K562 (cell line): ENCODE measurements around the gene CD14. TPM values are rescaled to one million over a fixed set of nuclear protein-coding genes. Genes with fewer than 3 reads are reported as not detected.

Experiments used
- ATAC-seq: fragments of 200-7000 bp; cut with Tn5 transposase; 3 replicates; pipeline ENCODE4 v1.9.1; 2020; ENCODE audit warnings: moderate library complexity
- BruUV-seq: library from RNA; stranded (reverse); fragments of 400-500 nt; replicated peaks from 2 replicates; lab custom pipeline; 2021; lab: Mats Ljungman, UMichigan
- CTCF ChIA-PET: fragments of 300-600 bp; formaldehyde crosslinking; extraction: SDS; loops from one replicate; lab custom pipeline; 2021; ENCODE audit warnings: low intra/inter-chr PET ratio; lab: Yijun Ruan, JAX
- POLR2A ChIA-PET: fragments of 300-600, 350-650 bp; sonication (Branson Sonifier 250); formaldehyde crosslinking; extraction: SDS; loops from one replicate; lab custom pipeline; 2021; ENCODE audit warnings: antibody characterized with exemption, inconsistent platforms; lab: Yijun Ruan, JAX
- DNase-seq, 4 experiments: peaks; one replicate each; pipeline versions ENCODE4 v3.0.0 to v3.0.0-alpha.2; 2011 to 2018; ENCODE audit warnings: low spot score in 3 of 4, mixed read lengths in 3 of 4; ENCODE audit errors: extremely low read depth in 1 of 4
- FAIRE-seq: peaks from 2 replicates; lab custom pipeline; 2011; peaks lifted over from hg19 to GRCh38; lab: Jason Lieb, UNC
- H2AFZ ChIP-seq: 2 replicates; pipeline ENCODE4 v1.6.0; 2011; ENCODE audit warnings: low read depth, low read length, control low read depth, inconsistent platforms
- H3K27ac ChIP-seq: fragments of 200-600 bp; 3 replicates; pipeline ENCODE4 v1.8.0; 2011; ENCODE audit warnings: low read depth, mild to moderate bottlenecking, control low read depth, inconsistent platforms, low read length, moderate library complexity, mixed read lengths; ENCODE audit errors: extremely low read depth
- H3K27me3 ChIP-seq, 2 experiments: fragments of 300-600 bp in 1 of 2; 2 replicates in 1 of 2; 3 replicates in 1 of 2; pipeline versions ENCODE4 v1.6.0 to v1.8.0; 2011; ENCODE audit warnings: inconsistent platforms in 2 of 2, low read length in 2 of 2, mild to moderate bottlenecking in 1 of 2, mixed read lengths in 1 of 2, moderate library complexity in 1 of 2; ENCODE audit not compliant: control insufficient read depth in 2 of 2, insufficient read depth in 2 of 2
- H3K36me3 ChIP-seq: fragments of 300-600 bp; 3 replicates; pipeline ENCODE4 v1.8.0; 2011; ENCODE audit warnings: mild to moderate bottlenecking, low read length, inconsistent platforms; ENCODE audit not compliant: control insufficient read depth, insufficient read depth
- H3K4me1 ChIP-seq, 2 experiments: fragments of 200-600 bp in 1 of 2; replicated peaks in 1 of 2; 2 replicates in 1 of 2; 3 replicates in 1 of 2; pipeline versions ENCODE4 v1.5.1 to v1.8.0; 2011; ENCODE audit warnings: inconsistent platforms in 2 of 2, low read length in 2 of 2, mild to moderate bottlenecking in 1 of 2, mixed read lengths in 1 of 2, moderate library complexity in 1 of 2; ENCODE audit not compliant: control insufficient read depth in 2 of 2, insufficient read depth in 2 of 2
- H3K4me2 ChIP-seq: 2 replicates; pipeline ENCODE4 v1.6.1; 2011; ENCODE audit warnings: low read length, control low read depth, inconsistent platforms, mixed read lengths; ENCODE audit not compliant: insufficient read depth
- H3K4me3 ChIP-seq: fragments of 200-600 bp; sonication (generic), shearing (Covaris generic); 2 replicates; pipeline ENCODE4 v1.5.1; 2016; ENCODE audit warnings: control low read depth, inconsistent platforms
- H3K79me2 ChIP-seq: fragments of 200-600 bp; 3 replicates; pipeline ENCODE4 v1.8.0; 2011; ENCODE audit warnings: low read length, inconsistent platforms; ENCODE audit not compliant: control insufficient read depth, insufficient read depth
- H3K9ac ChIP-seq, 2 experiments: 2 replicates each; pipeline versions ENCODE4 v1.6.0 to v1.6.1; 2011; ENCODE audit warnings: low read depth in 2 of 2, low read length in 2 of 2, control low read depth in 1 of 2, inconsistent platforms in 1 of 2, mild to moderate bottlenecking in 1 of 2, mixed read lengths in 1 of 2; ENCODE audit not compliant: insufficient read depth in 1 of 2
- H3K9me1 ChIP-seq: one replicate; pipeline ENCODE4 v1.6.0; 2011; ENCODE audit warnings: inconsistent platforms, mild to moderate bottlenecking, low read length, moderate library complexity; ENCODE audit not compliant: control insufficient read depth, insufficient read depth
- H3K9me3 ChIP-seq: replicated peaks from 2 replicates; pipeline ENCODE4 v1.5.1; 2011; ENCODE audit warnings: low read depth, low read length, inconsistent platforms; ENCODE audit not compliant: control insufficient read depth, insufficient read depth
- H4K20me1 ChIP-seq: replicated peaks from 2 replicates; pipeline ENCODE4 v1.6.1; 2011; ENCODE audit warnings: low read length, inconsistent platforms, mixed read lengths; ENCODE audit not compliant: control insufficient read depth, insufficient read depth
- ARID1B ChIP-seq: fragments of 450-650 bp; IDR thresholded peaks from 2 replicates; pipeline ENCODE4 v1.6.1; 2016; ENCODE audit warnings: antibody characterized with exemption, mild to moderate bottlenecking, inconsistent platforms
- ATF1 ChIP-seq, 2 experiments: fragments of 450-650 bp in 1 of 2; IDR thresholded peaks; 2 replicates each; pipeline ENCODE4 v1.6.1; 2016; ENCODE audit warnings: missing compliant biosample characterization in 1 of 2, missing genetic modification characterization in 1 of 2
- CEBPG ChIP-seq, 3 experiments: fragments of 200-800 bp in 1 of 3; sonication (Bioruptor generic) in 1 of 3; sonication (generic) in 1 of 3; formaldehyde crosslinking in 1 of 3; IDR thresholded peaks in 2 of 3; conservative IDR thresholded peaks in 1 of 3; 2 replicates each; pipeline versions ENCODE4 v1.6.1 to v1.8.0; 2016 to 2022; ENCODE audit warnings: missing compliant biosample characterization in 2 of 3, missing genetic modification characterization in 2 of 3, mild to moderate bottlenecking in 1 of 3, missing genetic modification reagents in 1 of 3
- CSDE1 ChIP-seq, 2 experiments: fragments of 450-650 bp; IDR thresholded peaks; 2 replicates each; pipeline ENCODE4 v1.6.1; 2016; ENCODE audit warnings: mild to moderate bottlenecking in 1 of 2
- GTF2F1 ChIP-seq: IDR thresholded peaks from 2 replicates; pipeline ENCODE4 v1.6.1; 2011; ENCODE audit warnings: low read depth, low read length, improper control_type of control experiment
- HLTF ChIP-seq: fragments of 450-650 bp; IDR thresholded peaks from 2 replicates; pipeline ENCODE4 v1.6.1; 2016
- ILF3 ChIP-seq: fragments of 450-650 bp; IDR thresholded peaks from 2 replicates; pipeline ENCODE4 v1.6.1; 2018; ENCODE audit warnings: antibody characterized with exemption, mild to moderate bottlenecking, moderate library complexity, borderline replicate concordance
- MBD2 ChIP-seq: sonication (generic); IDR thresholded peaks from 2 replicates; pipeline ENCODE4 v1.6.1; 2016; ENCODE audit warnings: low read depth, borderline replicate concordance
- NCOA4 ChIP-seq: fragments of 450-650 bp; IDR thresholded peaks from 2 replicates; pipeline ENCODE4 v1.6.1; 2018; ENCODE audit warnings: mild to moderate bottlenecking; ENCODE audit not compliant: partially characterized antibody
- RBM22 ChIP-seq: fragments of 200-400 bp; formaldehyde crosslinking; IDR thresholded peaks from 2 replicates; pipeline ENCODE4 v1.6.1; 2018; ENCODE audit warnings: low read length, low read depth; ENCODE audit not compliant: poor library complexity, severe bottlenecking
- SMAD4 ChIP-seq: fragments of 250-450 bp; sonication (Bioruptor Pico); conservative IDR thresholded peaks from 2 replicates; pipeline ENCODE4 v1.8.0; 2021; ENCODE audit warnings: inconsistent platforms, mild to moderate bottlenecking, moderate library complexity
- TRIM24 ChIP-seq, 2 experiments: fragments of 450-650 bp; IDR thresholded peaks; 2 replicates each; pipeline ENCODE4 v1.6.1; 2016
- YY1 ChIP-seq, 3 experiments: IDR thresholded peaks; 2 replicates each; pipeline ENCODE4 v1.6.1; 2011; ENCODE audit warnings: low read length in 2 of 3, mild to moderate bottlenecking in 2 of 3, moderate library complexity in 2 of 3, borderline replicate concordance in 1 of 3, control low read depth in 1 of 3, low read depth in 1 of 3; ENCODE audit not compliant: insufficient read depth in 3 of 3, insufficient replicate concordance in 2 of 3, control insufficient read depth in 1 of 3, insufficient read length in 1 of 3; ENCODE audit errors: extremely low read depth in 1 of 3
- ZC3H4 ChIP-seq: sonication (generic); formaldehyde crosslinking; IDR thresholded peaks from 2 replicates; pipeline ENCODE4 v1.9.0; 2021; ENCODE audit warnings: missing genetic modification reagents, borderline replicate concordance
- ZNF165 ChIP-seq: fragments of 250-450 bp; sonication (Bioruptor Pico); IDR thresholded peaks from 2 replicates; pipeline ENCODE4 v1.4.0; 2020; ENCODE audit warnings: borderline replicate concordance
- ZNF212 ChIP-seq: fragments of 450-650 bp; formaldehyde crosslinking; IDR thresholded peaks from 2 replicates; pipeline ENCODE4 v1.4.0; 2020; ENCODE audit warnings: mild to moderate bottlenecking
- WGBS: fragments of 100-300 bp; shearing (Covaris generic); methylation state at CpG from one replicate; pipeline ENCODE4 v1.1.6; 2016; ENCODE audit warnings: low coverage, mixed read lengths; ENCODE audit not compliant: insufficient coverage; ENCODE audit errors: missing lambda C conversion rate; 5-methylcytosine and 5-hydroxymethylcytosine counted together
- in situ Hi-C: fragments of 300-500 bp; cut with MboI; formaldehyde crosslinking; loops from 4 replicates; pipeline ENCODE4 v1.15.0; 2018; ENCODE audit warnings: inconsistent platforms, mixed read lengths
- intact Hi-C: fragments of 100-400 bp; cut with micrococcal nuclease; formaldehyde crosslinking; loops from 2 replicates; pipeline ENCODE4 v1.14.2; 2022
- polyA plus RNA-seq, 8 experiments: library from polyadenylated mRNA; depleted of rRNA in 4 of 8; stranded (reverse) in 5 of 8; unstranded in 3 of 8; fragments of >200 nt; fragmentation: Nextera tagmentation in 2 of 8; fragmentation: Illumina TruSeq in 1 of 8; extraction: Ambion mirVana in 2 of 8; extraction: Trizol in 1 of 8; gene quantifications; 2 replicates each; pipeline versions ENCODE4 v1.2.1 to v1.2.3, GENCODE V29; 2011 to 2014; ENCODE audit warnings: inconsistent platforms in 1 of 8, missing spikeins in 1 of 8
- total RNA-seq, 7 experiments: library from RNA; depleted of rRNA in 6 of 7; stranded (reverse); fragments of >200 nt in 6 of 7; fragmentation: Illumina TruSeq in 2 of 7; extraction: Trizol in 2 of 7; gene quantifications; 2 replicates each; pipeline versions ENCODE4 v1.2.1 to v1.2.3, GENCODE V29; 2011 to 2021; ENCODE audit warnings: low replicate concordance in 1 of 7
- TF ChIP-seq, protein P1 (sequence below): fragments of 200-400 bp; formaldehyde crosslinking; IDR thresholded peaks from 2 replicates; pipeline ENCODE4 v1.6.1; 2017; ENCODE audit warnings: mild to moderate bottlenecking, low read depth, low read length, moderate library complexity
- TF ChIP-seq, protein P2 (sequence below), 2 experiments: IDR thresholded peaks in 1 of 2; conservative IDR thresholded peaks in 1 of 2; 2 replicates each; pipeline ENCODE4 v1.6.1; 2016; ENCODE audit warnings: low read depth in 2 of 2, mild to moderate bottlenecking in 1 of 2, missing compliant biosample characterization in 1 of 2, missing genetic modification characterization in 1 of 2, moderate library complexity in 1 of 2

CD14 gene
- total and polyA plus RNA-seq, 9 of the 15 experiments (the other 6 are each of a cell fraction or from before 2014, with no cell fraction given): 0.07 to 0.47 (median 0.14) TPM; not detected in 2

DNA sequence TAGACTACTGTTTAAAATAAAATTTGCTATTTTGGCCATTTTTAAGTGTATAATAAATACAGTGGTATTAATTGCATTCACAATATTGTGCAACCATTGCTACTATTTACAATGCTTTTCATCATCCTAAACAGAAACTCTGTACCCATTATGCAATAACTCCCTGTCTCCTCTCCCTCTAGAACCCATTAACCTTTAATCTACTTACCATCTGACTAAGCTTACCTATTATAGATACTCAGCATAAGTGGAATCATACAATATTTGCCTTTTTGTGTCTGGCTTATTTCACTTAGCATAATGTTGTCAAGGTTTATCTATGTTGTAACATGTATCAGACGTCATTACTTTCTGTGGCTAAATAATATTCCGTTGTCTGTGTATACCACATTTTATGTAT, 25.9 kb downstream of the CD14 start:
- POLR2A ChIA-PET: no interaction called here
- Histone ChIP-seq H3K27ac (no peak overlapping the region), H3K36me3 (no peaks in the 10 kb centered on the region), H3K79me2 (no peaks in the 10 kb centered on the region), H4K20me1 (no peaks in the 10 kb centered on the region), H3K27me3 (no peaks in the 10 kb centered on the region), H2AFZ (no peak overlapping the region), H3K9ac (no peak overlapping the region), H3K4me3 (no peak overlapping the region), H3K9me3 (peaks cover 14% of the 10 kb centered on the region), H3K9me1 (no peaks in the 10 kb centered on the region), H3K4me2 (no peak overlapping the region), H3K4me1 (peaks cover 3 to 6% of the 10 kb centered on the region in 2 experiments; a peak in 3 of 5 replicates)
- no peak for FAIRE-seq
- no peak for DNase-seq
- no peak for ATAC-seq
- BruUV-seq: no TSS peak
- CTCF ChIA-PET: no interaction called here
- 58% methylated on average over 2 of the region's 2 CpGs for WGBS
- in situ Hi-C loops (no loop called here), intact Hi-C loops (no loop called here)
- TF ChIP-seq HLTF: no peak
- TF ChIP-seq RBM22: no peak
- peak; percentile 88 to 92; a peak in 3 of 4 replicates for TF ChIP-seq TRIM24 (IDR thresholded peaks at IDR 0.05)
- no peak for TF ChIP-seq CEBPG (CRISPR knock-in tag; IDR thresholded peaks at IDR 0.05)
- TF ChIP-seq CEBPG (tag; conservative IDR thresholded peaks at IDR 0.05 in 1 of 2, IDR thresholded peaks at IDR 0.05 in 1 of 2): peak; percentile 76 to 84
- TF ChIP-seq MBD2: no peak
- TF ChIP-seq NCOA4: no peak
- TF ChIP-seq CSDE1 (IDR thresholded peaks at IDR 0.05): no peak
- TF ChIP-seq ILF3: no peak
- no peak for TF ChIP-seq GTF2F1
- TF ChIP-seq ZNF165: no peak
- no peak for TF ChIP-seq ATF1 (CRISPR knock-in tag; IDR thresholded peaks at IDR 0.05)
- TF ChIP-seq ATF1 (tag; IDR thresholded peaks at IDR 0.05): no peak
- TF ChIP-seq, protein P1, sequence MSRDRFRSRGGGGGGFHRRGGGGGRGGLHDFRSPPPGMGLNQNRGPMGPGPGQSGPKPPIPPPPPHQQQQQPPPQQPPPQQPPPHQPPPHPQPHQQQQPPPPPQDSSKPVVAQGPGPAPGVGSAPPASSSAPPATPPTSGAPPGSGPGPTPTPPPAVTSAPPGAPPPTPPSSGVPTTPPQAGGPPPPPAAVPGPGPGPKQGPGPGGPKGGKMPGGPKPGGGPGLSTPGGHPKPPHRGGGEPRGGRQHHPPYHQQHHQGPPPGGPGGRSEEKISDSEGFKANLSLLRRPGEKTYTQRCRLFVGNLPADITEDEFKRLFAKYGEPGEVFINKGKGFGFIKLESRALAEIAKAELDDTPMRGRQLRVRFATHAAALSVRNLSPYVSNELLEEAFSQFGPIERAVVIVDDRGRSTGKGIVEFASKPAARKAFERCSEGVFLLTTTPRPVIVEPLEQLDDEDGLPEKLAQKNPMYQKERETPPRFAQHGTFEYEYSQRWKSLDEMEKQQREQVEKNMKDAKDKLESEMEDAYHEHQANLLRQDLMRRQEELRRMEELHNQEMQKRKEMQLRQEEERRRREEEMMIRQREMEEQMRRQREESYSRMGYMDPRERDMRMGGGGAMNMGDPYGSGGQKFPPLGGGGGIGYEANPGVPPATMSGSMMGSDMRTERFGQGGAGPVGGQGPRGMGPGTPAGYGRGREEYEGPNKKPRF: no peak
- no peak for TF ChIP-seq ARID1B
- TF ChIP-seq ZNF212 (CRISPR knock-in tag): no peak
- TF ChIP-seq ZC3H4 (CRISPR knock-in tag): no peak
- no peak for TF ChIP-seq YY1 (IDR thresholded peaks at IDR 0.05; ENCODE audit: borderline replicate concordance in 1 of 3, control insufficient read depth in 1 of 3, extremely low read depth in 1 of 3, insufficient read depth in 3 of 3, insufficient read length in 1 of 3, insufficient replicate concordance in 2 of 3, low read depth in 1 of 3, low read length in 2 of 3)
- TF ChIP-seq, protein P2, sequence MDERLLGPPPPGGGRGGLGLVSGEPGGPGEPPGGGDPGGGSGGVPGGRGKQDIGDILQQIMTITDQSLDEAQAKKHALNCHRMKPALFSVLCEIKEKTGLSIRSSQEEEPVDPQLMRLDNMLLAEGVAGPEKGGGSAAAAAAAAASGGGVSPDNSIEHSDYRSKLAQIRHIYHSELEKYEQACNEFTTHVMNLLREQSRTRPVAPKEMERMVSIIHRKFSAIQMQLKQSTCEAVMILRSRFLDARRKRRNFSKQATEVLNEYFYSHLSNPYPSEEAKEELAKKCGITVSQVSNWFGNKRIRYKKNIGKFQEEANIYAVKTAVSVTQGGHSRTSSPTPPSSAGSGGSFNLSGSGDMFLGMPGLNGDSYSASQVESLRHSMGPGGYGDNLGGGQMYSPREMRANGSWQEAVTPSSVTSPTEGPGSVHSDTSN (CRISPR knock-in tag; IDR thresholded peaks at IDR 0.05; ENCODE audit: low read depth): no peak
- TF ChIP-seq, protein P2 (tag; conservative IDR thresholded peaks at IDR 0.05; ENCODE audit: low read depth): no peak
- no peak for TF ChIP-seq SMAD4 (CRISPR knock-in tag)
